ENCODE data around the gene SHROOM2.

The SHROOM2 gene

GRCh38 chrX:9913146-9913433 lies 126.9 kb downstream of the SHROOM2 start:
- TF ChIP-seq TAF1 (IDR thresholded peaks at IDR 0.05; ENCODE audit: borderline replicate concordance, insufficient read depth, low read length) (no peak), POLR2AphosphoS5 (IDR thresholded peaks at IDR 0.05; ENCODE audit: low read depth, low read length) (no peak), FOXP2 (optimal IDR thresholded peaks at IDR 0.05; ENCODE audit: borderline replicate concordance, extremely low read depth, extremely low read length, insufficient read depth) (no peak), SIN3A (IDR thresholded peaks at IDR 0.05; ENCODE audit: borderline replicate concordance, insufficient read depth, low read length) (no peak), REST (IDR thresholded peaks at IDR 0.05; ENCODE audit: insufficient read depth in 1 of 2, low read depth in 2 of 2, low read length in 2 of 2) (no peak)

GRCh38 chrX:9917861-9918260 lies 131.6 kb downstream of the SHROOM2 start:
- TF ChIP-seq POLR2AphosphoS5 (IDR thresholded peaks at IDR 0.05; ENCODE audit: low read depth, low read length): no peak
- TF ChIP-seq SIN3A (IDR thresholded peaks at IDR 0.05; ENCODE audit: borderline replicate concordance, insufficient read depth, low read length): no peak
- no peak for TF ChIP-seq TAF1 (IDR thresholded peaks at IDR 0.05; ENCODE audit: borderline replicate concordance, insufficient read depth, low read length)
- no peak for TF ChIP-seq REST (IDR thresholded peaks at IDR 0.05; ENCODE audit: insufficient read depth in 1 of 2, low read depth in 2 of 2, low read length in 2 of 2)
- TF ChIP-seq FOXP2 (optimal IDR thresholded peaks at IDR 0.05; ENCODE audit: borderline replicate concordance, extremely low read depth, extremely low read length, insufficient read depth): no peak

- TF ChIP-seq FOXP2 (optimal IDR thresholded peaks at IDR 0.05; ENCODE audit: borderline replicate concordance, extremely low read depth, extremely low read length, insufficient read depth) (no peak), TAF1 (IDR thresholded peaks at IDR 0.05; ENCODE audit: borderline replicate concordance, insufficient read depth, low read length) (no peak)
Observed at GRCh38 chrX:9919632-9920172, 133.5 kb downstream of the SHROOM2 start.

- TF ChIP-seq FOXP2 (optimal IDR thresholded peaks at IDR 0.05; ENCODE audit: borderline replicate concordance, extremely low read depth, extremely low read length, insufficient read depth) (no peak), TAF1 (IDR thresholded peaks at IDR 0.05; ENCODE audit: borderline replicate concordance, insufficient read depth, low read length) (no peak), POLR2AphosphoS5 (IDR thresholded peaks at IDR 0.05; ENCODE audit: low read depth, low read length) (no peak), REST (IDR thresholded peaks at IDR 0.05; ENCODE audit: insufficient read depth in 1 of 2, low read depth in 2 of 2, low read length in 2 of 2) (no peak), SIN3A (IDR thresholded peaks at IDR 0.05; ENCODE audit: borderline replicate concordance, insufficient read depth, low read length) (no peak)
Observed at GRCh38 chrX:9921407-9921806, 135.2 kb downstream of the SHROOM2 start.

- TF ChIP-seq FOXP2 (optimal IDR thresholded peaks at IDR 0.05; ENCODE audit: borderline replicate concordance, extremely low read depth, extremely low read length, insufficient read depth) (no peak), POLR2AphosphoS5 (IDR thresholded peaks at IDR 0.05; ENCODE audit: low read depth, low read length) (no peak), SIN3A (IDR thresholded peaks at IDR 0.05; ENCODE audit: borderline replicate concordance, insufficient read depth, low read length) (no peak), TAF1 (IDR thresholded peaks at IDR 0.05; ENCODE audit: borderline replicate concordance, insufficient read depth, low read length) (no peak), REST (IDR thresholded peaks at IDR 0.05; ENCODE audit: insufficient read depth in 1 of 2, low read depth in 2 of 2, low read length in 2 of 2) (no peak)
Observed at GRCh38 chrX:9923357-9923756, 137.1 kb downstream of the SHROOM2 start.

Data from PFSK-1 (cell line).